Stimulated activated CD8-positive, alpha-beta memory T cell treated with anti-CD3 and anti-CD28 coated beads, Interleukin-4, amount 100 ng/mL, for 24 hours (primary cell): Measurements from ENCODE around the gene GON4L.
"Not testable (repeated sequence)": the region's sequence is repeated elsewhere in the genome, so short reads cannot be mapped to it uniquely, and the experiment has no call there.

ENCODE experiments used
- DNase-seq: peaks from one replicate; pipeline ENCODE4 v3.0.0-alpha.2; 2020; ENCODE audit warnings: low read depth

GON4L gene

GRCh38 chr1:155871390-155871789 lies 14.4 kb upstream of the GON4L start:
- no peak for DNase-seq

GRCh38 chr1:155867766-155868165 lies 10.8 kb upstream of the GON4L start:
- DNase-seq = no peak

GRCh38 chr1:155864393-155864792 lies 7.4 kb upstream of the GON4L start:
- no peak for DNase-seq

DNA sequence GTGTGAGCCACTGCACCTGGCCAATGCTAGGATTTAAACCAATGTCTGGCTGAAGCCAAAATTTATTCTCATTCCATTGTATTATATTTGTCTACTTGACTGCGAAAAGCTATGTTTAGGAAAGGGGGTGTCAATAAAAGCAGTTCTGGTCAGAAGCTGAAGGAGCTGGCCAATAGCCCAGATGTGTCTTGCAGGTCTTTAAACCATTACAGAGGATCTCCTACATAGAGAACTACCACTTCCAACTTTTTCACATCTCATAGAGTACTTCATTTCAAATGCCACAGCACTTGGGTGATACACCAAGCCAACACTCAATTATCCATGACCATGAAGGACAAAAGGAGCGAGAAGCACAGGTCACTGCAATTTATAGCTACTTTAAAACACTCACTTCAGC lies 4.9 kb upstream of the GON4L start:
- DNase-seq = no peak

DNA sequence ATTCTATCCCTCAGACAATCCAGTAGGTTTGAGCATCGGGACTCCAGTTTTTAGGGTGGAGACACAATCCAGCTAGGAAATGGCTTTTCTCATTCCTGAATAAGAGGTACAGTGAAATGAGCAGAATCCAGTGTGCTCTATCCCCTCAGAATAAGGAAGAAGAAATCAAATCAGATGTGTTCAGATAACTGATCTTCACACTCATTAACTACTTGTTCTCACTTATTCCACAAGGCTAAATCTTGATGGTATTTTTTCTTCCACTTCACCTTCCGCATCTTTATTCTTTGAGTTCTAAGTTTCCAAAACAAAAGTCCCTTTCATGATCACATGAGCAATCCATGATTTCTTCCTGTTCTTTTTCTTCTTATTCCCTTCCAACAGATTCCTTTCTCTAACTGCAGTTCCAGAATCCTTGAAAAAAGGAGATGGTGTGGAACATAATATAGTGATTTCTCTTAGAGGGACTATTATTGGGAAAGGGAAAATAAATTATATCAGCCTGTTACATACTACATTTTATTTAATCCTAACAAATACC lies 4.0 kb upstream of the GON4L start:
- no peak for DNase-seq

DNA sequence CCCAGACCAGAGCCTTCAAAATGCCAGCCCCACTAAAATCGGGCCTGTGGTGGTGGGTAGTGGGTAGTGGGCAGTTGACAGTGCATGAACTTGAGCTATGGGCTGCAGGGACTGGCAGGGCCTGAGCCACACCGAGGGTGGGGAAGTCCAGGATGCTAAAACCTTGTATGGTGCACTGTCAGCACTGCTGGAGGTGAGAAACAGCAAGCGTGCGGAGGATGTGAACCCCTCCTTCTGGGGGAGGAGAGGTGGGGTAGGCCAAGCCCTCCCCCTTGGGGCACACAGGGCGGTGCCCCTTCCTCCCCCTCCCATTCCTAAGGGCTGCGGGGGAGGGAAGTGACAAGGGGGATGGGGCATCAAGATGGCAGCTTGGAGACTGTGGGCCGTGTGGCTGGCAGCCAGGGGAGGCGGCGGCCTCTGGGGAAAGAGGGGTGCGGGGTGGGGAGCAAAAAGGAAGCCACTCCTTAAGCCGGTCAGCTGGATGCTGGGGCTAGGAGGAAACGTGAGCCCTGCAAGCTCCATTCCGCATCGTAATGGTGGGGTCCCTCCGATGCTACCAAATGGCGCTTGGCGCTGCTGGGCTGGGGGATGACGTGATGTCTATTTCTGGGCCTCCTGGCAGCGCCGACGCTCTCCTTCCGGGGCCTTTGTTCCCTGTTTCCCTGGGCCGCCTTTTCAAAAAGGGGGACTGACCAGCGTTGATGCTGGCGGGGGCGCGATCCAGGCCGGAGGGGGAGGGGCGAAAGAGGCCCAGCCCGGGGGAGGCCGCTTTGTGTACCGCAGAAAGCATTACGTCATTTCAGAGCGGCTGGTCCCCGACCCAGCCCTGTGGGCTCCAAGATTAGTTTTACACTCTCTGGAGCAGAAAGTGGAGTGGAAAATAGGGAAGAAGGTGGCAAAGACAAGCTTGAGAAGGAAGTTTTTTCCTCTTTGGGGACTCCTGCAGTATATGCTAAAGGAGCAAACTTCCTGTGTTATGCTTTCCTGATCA lies 3.2 kb upstream of the GON4L start:
- peak; percentile 39 for DNase-seq

DNA sequence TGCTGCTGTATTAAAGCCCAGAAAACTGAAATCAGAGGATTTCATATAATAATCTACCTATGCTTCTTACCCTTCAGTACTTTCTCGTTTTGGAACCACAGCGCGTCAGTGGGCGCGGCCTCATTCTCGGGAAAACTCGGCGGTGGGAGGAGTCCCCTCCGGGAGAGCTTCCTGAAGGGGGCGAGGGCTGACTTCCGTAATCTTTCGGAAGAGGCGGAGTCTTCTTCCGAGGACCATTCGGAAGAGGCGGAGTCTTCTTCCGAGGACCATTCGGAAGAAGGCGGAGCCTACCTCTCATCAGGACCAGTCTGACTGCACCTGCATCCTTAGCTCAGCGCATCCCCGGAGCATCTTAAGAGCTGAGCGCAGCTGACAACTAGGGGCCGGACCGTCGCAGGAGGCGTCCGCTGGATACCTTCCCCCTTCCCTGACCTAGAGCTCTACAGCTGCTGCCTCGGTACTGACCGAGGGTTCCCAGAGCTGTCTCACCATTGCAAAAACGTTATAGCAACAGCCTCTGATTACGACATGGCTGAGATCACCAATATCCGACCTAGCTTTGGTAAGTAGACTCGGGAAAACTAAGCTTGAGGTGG lies 2.3 kb upstream of the GON4L start, which contains the start of gene SYT11:
Gene SYT11 (plus strand): TSS at position 334 of the 596 bp plus-strand sequence. CDS start 195 bp downstream, at position 529.
- peak; percentile 92 for DNase-seq

- no peak for DNase-seq
Observed at GRCh38 chr1:155858800-155859233, 1.8 kb upstream of the GON4L start.

DNA sequence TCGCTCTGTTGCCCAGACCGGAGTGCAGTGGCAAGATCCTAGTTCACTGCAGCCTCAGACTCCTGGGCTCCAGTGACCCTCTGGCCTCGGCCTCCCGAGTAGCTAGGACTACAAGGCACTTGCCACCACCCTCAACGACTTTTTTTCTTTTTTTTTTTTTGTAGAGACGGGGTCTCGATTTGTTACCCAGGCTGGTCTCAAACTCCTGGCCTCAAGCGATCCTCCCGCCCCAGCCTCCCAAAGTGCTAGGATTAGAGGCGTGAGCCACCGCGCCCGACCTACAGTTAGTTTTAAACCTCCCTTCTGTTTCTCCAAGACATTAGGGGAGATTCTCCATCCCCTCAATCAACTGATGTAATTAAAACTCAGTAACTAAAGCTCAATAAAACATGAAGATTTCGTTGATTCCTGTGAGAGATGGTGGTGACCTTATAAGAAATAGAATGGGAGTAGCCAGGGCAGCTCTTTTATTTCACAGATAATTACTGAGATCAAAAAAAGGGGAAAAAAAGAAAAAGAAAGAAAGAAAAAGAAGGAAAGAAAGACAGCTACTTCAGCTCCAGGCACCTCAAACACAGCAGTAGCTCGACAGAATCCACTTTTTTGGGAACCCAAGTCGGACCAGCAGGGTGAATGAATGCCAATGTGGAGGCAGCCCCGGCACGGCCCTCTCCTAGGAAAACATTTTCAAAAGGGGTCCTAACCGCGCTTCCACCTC lies 598 bp downstream of the GON4L start:
- DNase-seq = no peak

DNA sequence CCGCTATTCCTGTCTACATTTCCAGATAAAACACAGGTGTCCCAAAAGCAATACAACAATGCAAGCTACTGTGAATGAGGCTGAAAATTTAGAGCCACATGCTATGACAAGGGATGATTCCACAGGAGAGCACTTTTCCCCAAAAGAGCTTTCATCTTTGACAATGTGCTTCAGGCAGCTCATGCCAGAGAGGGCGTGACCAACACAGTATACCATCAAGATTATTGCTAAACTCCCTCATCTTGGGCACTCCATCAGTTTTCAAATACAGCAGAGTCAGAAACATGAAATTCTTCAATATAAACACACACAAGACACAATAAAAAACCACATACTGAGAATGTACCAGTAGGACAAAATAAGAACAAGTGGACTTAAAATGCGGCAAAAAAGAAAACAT lies 6.7 kb downstream of the GON4L start:
- no peak for DNase-seq

DNA sequence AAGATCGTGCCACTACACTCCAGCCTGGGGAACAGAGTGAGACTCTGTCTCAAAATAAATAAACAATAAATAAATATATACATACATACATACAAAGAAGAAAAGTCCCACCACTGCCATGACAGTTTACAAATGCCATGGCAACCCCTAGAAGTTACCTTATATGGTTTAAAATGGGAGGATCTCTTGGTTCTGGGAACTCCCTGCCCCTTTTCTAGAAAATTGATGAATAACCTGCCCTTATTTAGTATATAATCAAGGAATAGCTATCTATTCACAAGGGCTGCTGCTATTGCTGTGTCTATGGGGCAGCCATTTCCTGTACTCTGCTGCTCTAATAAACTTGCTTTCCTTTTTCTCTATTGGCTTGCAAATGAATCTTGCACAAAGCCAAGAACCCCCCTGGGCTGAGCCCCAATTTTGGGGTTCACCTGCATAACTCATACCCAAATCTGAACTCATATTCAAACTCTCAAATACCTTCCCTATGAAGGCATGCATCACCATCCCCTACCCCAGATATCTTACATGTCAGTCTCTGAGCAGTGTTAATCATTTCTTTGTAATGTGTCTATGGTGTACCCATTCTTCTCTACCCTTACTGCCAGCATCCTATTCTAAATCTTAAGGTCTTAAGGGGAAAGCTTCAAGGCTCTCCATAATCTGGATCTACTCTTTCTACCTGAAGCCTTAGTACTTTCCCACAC lies 9.0 kb downstream of the GON4L start:
- no peak for DNase-seq

DNA sequence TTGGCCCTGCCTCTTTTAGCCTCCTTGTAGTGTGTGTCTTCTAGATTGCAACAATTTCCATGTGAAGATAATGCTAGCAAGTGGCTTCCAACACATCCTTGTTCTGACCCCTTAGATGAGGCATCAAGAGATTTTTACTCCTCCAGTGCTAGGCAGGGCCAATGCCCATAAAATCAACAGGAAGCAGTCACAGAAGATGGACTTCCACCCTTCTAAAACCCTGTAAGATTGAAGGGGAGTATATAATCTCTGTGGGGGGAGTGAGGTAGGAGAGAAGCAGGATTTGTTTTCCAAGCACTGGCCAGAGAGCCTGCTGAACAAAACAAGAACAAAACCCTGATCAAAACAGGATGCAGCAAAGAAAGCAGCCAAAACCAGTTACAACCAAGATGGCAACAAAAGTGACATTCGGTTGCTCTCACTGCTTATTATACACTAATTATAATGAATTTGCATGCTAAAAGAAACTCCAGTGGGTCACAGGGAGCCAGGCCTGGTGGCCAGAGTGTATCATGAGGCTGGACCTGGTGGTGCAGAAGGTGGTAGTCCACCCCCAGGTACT lies 12.1 kb downstream of the GON4L start:
- DNase-seq = no peak

DNA sequence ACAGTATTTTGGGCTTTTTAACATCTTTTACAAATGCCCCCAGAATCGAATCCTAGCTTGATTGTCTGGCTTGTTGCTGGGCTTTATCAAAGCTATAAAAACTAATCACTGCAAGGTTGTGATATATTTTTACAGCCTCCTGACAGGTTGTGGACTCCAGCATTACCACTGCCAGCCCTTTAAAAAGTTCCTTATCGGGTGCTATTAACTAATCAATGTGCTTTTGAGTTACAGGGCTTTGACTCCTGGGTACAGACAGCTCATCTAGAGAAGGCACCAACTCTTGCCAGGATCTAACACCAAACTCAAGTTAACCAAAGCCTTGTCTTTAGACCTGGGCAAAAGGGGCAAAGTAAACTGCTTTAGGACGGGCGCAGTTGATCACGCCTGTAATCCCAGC lies 16.6 kb downstream of the GON4L start:
- no peak for DNase-seq

GRCh38 chr1:155835548-155835947 lies 21.5 kb downstream of the GON4L start:
- DNase-seq = no peak

- DNase-seq = not testable (repeated sequence)
Observed at GRCh38 chr1:155834927-155835399, 22.1 kb downstream of the GON4L start.

DNA sequence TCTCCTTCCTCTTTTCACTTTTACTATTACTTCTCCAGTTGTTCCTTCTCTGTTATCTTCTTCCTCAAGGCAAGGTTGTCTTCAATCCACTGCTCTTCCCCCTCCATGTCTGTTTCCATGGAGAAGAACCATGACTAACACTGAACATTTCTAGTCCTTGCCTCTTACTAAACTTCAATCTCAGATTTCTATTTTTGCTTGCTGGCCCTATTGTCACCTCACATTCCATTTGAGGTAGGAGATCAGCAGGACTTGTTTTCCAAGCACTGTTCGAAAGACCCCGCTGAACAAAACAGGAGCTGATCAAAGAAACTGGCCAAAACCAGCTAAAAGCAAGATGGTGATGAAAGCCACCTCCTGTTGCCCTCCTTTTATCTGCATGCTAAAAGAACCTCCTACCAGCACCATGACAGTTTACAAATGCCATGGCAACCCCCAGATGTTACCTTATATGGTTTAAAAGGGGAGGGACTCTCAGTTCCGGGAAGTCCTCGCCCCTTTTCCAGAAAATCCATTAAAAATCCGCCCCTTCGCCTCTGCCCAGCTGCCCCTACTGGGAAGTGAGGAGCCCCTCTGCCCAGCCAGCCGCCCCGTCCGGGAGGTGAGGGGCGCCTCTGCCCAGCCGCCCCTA lies 22.6 kb downstream of the GON4L start:
- no peak for DNase-seq

DNA sequence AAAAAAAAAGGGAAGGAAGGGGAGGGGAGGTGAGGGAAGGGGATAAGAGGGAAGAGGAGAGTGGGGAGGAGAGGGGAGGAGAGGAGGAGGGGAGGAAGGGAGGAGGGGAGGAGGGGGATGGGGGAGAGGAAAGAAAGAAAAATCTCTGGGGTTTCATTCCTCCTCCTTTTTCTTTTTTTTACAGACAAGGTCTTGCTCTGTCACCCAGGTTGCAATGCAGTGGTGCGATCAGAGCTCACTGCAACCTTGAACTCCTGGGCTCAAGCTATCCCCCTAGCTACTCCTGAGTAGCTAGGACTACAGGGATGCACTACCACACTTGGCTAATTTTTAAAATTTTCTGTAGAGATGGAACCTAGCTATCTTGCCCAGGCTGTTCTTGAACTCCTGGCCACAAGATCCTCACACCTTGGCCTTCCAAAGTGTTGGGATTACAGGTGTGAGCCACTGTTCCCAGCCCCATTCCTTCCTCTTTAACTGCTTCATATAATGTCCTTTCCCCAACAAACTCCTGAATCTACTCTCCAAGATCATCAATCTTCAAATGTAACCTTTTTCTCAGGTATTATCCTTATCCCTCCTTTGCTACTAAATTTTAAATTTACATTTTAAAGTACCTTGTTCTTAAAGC lies 23.2 kb downstream of the GON4L start:
- no peak for DNase-seq

DNA sequence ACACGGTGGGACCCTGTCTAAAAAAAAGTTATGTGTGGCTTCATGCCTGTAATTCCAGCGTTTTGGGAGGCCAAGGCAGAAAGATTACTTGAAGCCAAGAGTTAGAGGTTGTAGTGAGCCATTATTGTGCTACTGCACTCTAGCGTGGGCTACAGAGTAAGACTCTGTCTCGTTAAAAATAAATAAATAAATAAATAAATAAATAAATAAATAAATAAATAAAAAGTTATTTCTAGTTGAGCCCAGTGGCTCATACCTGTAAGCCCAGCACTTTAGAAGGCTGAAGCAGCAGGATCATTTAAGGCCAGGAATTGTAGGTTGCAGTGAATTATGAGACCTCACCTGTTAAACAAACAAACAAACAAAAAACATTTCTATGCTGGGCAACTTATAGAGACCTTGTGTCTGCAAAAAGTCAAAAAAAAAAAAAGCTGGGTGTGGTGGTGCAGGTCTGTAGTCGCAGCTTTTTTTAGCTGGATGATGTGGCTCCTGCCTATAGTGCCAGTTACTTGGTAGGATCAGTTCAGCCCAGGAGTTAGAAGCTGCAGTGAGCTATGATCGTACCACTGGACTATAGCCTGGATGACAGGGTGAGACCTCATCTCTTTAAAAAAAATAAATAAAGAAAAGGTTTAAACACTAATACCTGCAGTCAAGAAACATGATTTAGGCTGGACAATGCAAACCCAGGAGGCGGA lies 25.6 kb downstream of the GON4L start:
- DNase-seq = no peak

- DNase-seq = no peak
Observed at GRCh38 chr1:155827450-155827849, 29.6 kb downstream of the GON4L start.

GRCh38 chr1:155816351-155816750 lies 40.7 kb downstream of the GON4L start:
- DNase-seq = no peak
